ENCODE results near the gene MCC. TPM values are rescaled to one million over a fixed set of nuclear protein-coding genes. Genes with fewer than 3 reads are reported as not detected.

MCC gene
- total RNA-seq, 2 experiments from 2014 or later: 3.8 to 4.4 TPM

DNA sequence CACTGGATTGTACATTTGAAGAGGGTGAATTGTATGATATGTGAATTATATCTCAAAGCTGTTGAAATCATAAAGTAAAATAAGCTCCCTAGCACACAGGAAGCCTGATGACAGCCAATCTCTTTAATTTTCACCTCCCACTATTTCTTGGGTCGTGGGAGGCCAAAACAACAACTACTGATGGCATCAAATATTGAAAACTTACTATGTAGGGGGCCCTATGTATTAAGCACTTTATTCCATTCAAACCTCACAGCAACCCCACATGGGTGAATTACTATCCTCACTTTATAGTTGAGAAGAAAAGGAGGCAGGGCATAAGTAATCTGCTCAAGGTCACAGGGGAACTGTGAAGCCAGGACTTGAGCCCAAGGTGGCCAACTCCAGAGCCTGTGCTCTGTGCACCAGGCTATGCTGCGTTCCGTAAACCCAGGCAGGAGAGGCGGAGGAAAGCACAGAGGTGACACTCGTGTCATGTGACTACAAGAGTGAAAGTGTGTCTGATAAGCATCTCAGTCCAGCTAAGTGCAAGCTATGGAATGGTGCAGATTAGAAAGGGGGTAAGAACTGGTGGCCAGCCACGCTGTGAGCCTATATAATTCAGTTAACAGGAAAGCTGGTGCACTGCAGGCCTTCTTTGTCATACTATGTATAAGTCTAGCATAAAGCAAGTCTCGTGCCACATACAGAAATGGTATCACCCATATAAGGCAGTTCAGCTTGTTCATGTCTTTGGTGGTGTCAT lies 290.6 kb downstream of the MCC start:
- POLR2A ChIA-PET: no interaction called here
- Mint-ChIP-seq H3K4me3 (no peak overlapping the region), H3K4me1 (peaks cover 2% of the 10 kb centered on the region), H3K27me3 (peaks cover 2% of the 10 kb centered on the region), H3K27ac (no peak overlapping the region), H3K36me3 (no peaks in the 10 kb centered on the region), H3K9me3 (no peaks in the 10 kb centered on the region)
- ATAC-seq (ENCODE audit: low read depth) (no peak), DNase-seq (no peak)

DNA sequence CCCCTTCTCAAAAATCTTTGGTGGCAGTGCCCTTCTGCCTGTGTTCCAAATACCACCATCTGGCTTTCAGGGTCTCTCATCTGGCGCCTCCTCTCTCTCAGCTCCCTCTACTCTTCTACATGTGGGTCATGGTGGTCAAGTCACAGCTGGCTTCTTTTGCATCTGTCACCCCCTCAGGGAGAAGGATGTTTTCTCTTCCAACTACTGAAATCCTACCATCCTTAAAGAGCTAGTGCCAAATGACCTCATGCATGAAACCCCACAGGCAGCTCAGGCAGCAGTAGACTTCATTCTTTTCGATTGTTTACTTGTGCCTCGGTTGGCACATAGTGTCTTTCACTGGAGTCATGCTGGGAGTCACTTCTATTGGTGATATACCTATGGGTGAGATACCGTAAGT lies 292.5 kb downstream of the MCC start:
- ATAC-seq (ENCODE audit: low read depth): no peak
- no peak overlapping the region for H3K4me3 Mint-ChIP-seq

GRCh38 chr5:113195251-113195650 lies 293.0 kb downstream of the MCC start:
- H3K4me3 Mint-ChIP-seq: no peak overlapping the region
- no peak for DNase-seq
- H3K27ac Mint-ChIP-seq: no peak overlapping the region
- no peaks in the 10 kb centered on the region for H3K9me3 Mint-ChIP-seq
- ATAC-seq (ENCODE audit: low read depth): no peak
- POLR2A ChIA-PET: no interaction called here
- H3K36me3 Mint-ChIP-seq: no peaks in the 10 kb centered on the region
- peaks cover 2% of the 10 kb centered on the region for H3K4me1 Mint-ChIP-seq
- peaks cover 2% of the 10 kb centered on the region for H3K27me3 Mint-ChIP-seq

More for the DNA sequence above, 292.5 kb downstream of the MCC start:
- peaks cover 2% of the 10 kb centered on the region for H3K4me1 Mint-ChIP-seq
- H3K27ac Mint-ChIP-seq: no peak overlapping the region
- no peak for DNase-seq
- peaks cover 2% of the 10 kb centered on the region for H3K27me3 Mint-ChIP-seq
- no peaks in the 10 kb centered on the region for H3K36me3 Mint-ChIP-seq
- POLR2A ChIA-PET: no interaction called here
- no peaks in the 10 kb centered on the region for H3K9me3 Mint-ChIP-seq

DNA sequence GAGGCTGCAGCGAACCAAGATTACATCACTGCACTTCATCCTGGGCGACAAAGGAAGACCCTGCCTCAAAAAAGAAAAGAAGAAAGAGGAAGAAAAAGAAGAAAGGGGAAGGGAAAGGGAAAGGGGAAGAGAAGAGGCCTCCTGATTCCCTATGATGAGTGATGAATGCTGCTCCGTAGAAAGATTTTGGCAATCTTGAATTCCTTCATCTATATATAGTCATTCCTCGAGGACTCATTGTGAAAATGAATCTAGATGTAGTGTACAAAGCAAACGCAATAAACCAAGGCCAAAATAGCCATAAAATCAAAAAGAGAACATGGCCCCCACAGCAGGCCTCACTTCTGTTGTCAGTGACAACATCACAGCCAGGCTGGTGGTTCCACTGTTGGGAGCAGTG lies 293.7 kb downstream of the MCC start:
- peaks cover 2% of the 10 kb centered on the region for H3K4me1 Mint-ChIP-seq
- POLR2A ChIA-PET: no interaction called here
- H3K36me3 Mint-ChIP-seq: no peaks in the 10 kb centered on the region
- DNase-seq (no peak), ATAC-seq (ENCODE audit: low read depth) (no peak)
- H3K27ac Mint-ChIP-seq: no peak overlapping the region
- H3K4me3 Mint-ChIP-seq: no peak overlapping the region
- peaks cover 2% of the 10 kb centered on the region for H3K27me3 Mint-ChIP-seq
- no peaks in the 10 kb centered on the region for H3K9me3 Mint-ChIP-seq

- Mint-ChIP-seq H3K4me1 (peaks cover 2% of the 10 kb centered on the region), H3K36me3 (no peaks in the 10 kb centered on the region), H3K9me3 (no peaks in the 10 kb centered on the region), H3K27me3 (peaks cover 2% of the 10 kb centered on the region), H3K27ac (no peak overlapping the region), H3K4me3 (no peak overlapping the region)
- ATAC-seq (ENCODE audit: low read depth) (no peak), DNase-seq (no peak)
- POLR2A ChIA-PET: no interaction called here
Observed at GRCh38 chr5:113194125-113194524, 294.1 kb downstream of the MCC start.

GRCh38 chr5:113193311-113193978 lies 294.8 kb downstream of the MCC start:
- no peak overlapping the region for H3K27ac Mint-ChIP-seq

DNA sequence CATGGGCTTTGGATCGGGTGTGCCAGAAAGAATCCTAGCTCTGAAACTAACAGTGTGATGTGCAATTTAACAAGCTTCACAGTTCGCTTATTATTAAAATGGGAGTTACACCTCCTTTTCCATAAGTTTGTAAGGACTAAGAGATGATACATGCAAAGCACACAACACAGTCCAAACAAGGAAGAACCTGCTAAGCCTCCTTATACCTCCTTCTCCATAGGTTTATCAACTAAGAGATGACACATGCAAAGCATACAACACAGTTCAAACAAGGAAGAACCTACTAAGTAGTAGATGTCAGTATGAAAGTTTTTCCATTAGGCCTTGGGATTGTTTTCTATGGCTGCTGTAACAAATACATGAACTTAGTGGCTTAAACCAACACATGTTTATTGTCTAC lies 295.7 kb downstream of the MCC start:
- POLR2A ChIA-PET: no interaction called here
- DNase-seq (no peak), ATAC-seq (ENCODE audit: low read depth) (no peak)
- no peak overlapping the region for H3K4me3 Mint-ChIP-seq
- H3K27me3 Mint-ChIP-seq: peaks cover 5% of the 10 kb centered on the region
- H3K27ac Mint-ChIP-seq: no peak overlapping the region
- H3K36me3 Mint-ChIP-seq: no peaks in the 10 kb centered on the region
- H3K4me1 Mint-ChIP-seq: no peaks in the 10 kb centered on the region
- H3K9me3 Mint-ChIP-seq: no peaks in the 10 kb centered on the region

More at GRCh38 chr5:113193311-113193978, 294.8 kb downstream of the MCC start:
- H3K36me3 Mint-ChIP-seq: no peaks in the 10 kb centered on the region
- ATAC-seq (ENCODE audit: low read depth) (no peak), DNase-seq (no peak)
- peaks cover 2% of the 10 kb centered on the region for H3K4me1 Mint-ChIP-seq
- H3K4me3 Mint-ChIP-seq: no peak overlapping the region
- no peaks in the 10 kb centered on the region for H3K9me3 Mint-ChIP-seq
- POLR2A ChIA-PET: no interaction called here
- peaks cover 5% of the 10 kb centered on the region for H3K27me3 Mint-ChIP-seq

- Mint-ChIP-seq H3K4me3 (no peak overlapping the region), H3K4me1 (no peaks in the 10 kb centered on the region), H3K27me3 (peaks cover 3% of the 10 kb centered on the region), H3K9me3 (no peaks in the 10 kb centered on the region), H3K27ac (no peak overlapping the region), H3K36me3 (no peaks in the 10 kb centered on the region)
- POLR2A ChIA-PET: no interaction called here
- no peak for ATAC-seq (ENCODE audit: low read depth)
- no peak for DNase-seq
Observed at GRCh38 chr5:113190347-113190746, 297.9 kb downstream of the MCC start.

DNA sequence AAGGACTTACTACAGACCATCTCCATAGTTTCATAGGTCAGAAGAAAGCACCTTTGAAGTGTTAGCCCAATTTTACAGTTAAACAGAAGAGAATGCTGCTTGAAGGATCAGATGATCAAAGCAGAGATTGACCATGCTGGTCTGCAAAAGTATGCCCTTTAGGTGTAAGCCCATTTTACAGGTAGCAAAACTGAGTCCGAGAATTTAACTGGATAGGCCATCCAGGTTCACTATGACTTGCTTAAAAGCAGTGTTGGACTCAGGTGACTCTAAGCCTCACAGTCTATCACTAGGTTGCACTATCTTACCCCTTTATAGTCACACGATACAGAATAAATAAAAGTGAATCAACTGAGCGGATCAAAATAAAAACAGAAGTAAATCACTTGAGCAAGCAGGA lies 299.0 kb downstream of the MCC start:
- no peaks in the 10 kb centered on the region for H3K4me1 Mint-ChIP-seq
- no peaks in the 10 kb centered on the region for H3K9me3 Mint-ChIP-seq
- no peak overlapping the region for H3K27ac Mint-ChIP-seq
- ATAC-seq (ENCODE audit: low read depth) (no peak), DNase-seq (no peak)
- no peaks in the 10 kb centered on the region for H3K36me3 Mint-ChIP-seq
- no peak overlapping the region for H3K4me3 Mint-ChIP-seq
- POLR2A ChIA-PET: no interaction called here
- peaks cover 11% of the 10 kb centered on the region for H3K27me3 Mint-ChIP-seq

- ATAC-seq (ENCODE audit: low read depth) (no peak), DNase-seq (no peak)
- H3K36me3 Mint-ChIP-seq: no peaks in the 10 kb centered on the region
- no peaks in the 10 kb centered on the region for H3K9me3 Mint-ChIP-seq
- no peak overlapping the region for H3K4me3 Mint-ChIP-seq
- peaks cover 11% of the 10 kb centered on the region for H3K27me3 Mint-ChIP-seq
- H3K27ac Mint-ChIP-seq: no peak overlapping the region
- POLR2A ChIA-PET: no interaction called here
- no peaks in the 10 kb centered on the region for H3K4me1 Mint-ChIP-seq
Observed at GRCh38 chr5:113188436-113188835, 299.8 kb downstream of the MCC start.

- ATAC-seq (ENCODE audit: low read depth) (no peak), DNase-seq (no peak)
- H3K27ac Mint-ChIP-seq: no peak overlapping the region
- H3K36me3 Mint-ChIP-seq: no peaks in the 10 kb centered on the region
- H3K4me1 Mint-ChIP-seq: no peaks in the 10 kb centered on the region
- no peaks in the 10 kb centered on the region for H3K9me3 Mint-ChIP-seq
- H3K27me3 Mint-ChIP-seq: peaks cover 11% of the 10 kb centered on the region
- POLR2A ChIA-PET: no interaction called here
- no peak overlapping the region for H3K4me3 Mint-ChIP-seq
Observed at GRCh38 chr5:113187906-113188305, 300.3 kb downstream of the MCC start.

DNA sequence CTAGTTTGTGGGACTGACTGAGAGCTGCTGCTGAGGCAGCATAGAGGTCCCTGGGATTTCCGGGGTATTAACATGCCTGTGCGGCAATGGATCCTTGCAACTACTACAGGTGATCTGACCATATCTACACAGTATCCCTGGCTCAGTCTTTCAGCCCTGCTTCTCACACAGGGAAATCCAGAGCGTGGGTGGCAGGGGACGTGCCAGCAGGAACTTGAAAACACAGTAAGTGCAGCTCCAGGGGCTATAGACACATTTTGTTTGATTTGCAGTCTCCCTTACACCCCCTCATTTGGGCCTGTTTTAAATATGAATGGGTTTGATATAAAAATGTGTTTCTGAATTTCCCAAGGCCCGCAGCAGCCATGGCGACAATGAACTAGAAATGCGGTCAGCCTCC lies 302.2 kb downstream of the MCC start:
- H3K27ac Mint-ChIP-seq: no peak overlapping the region
- H3K36me3 Mint-ChIP-seq: no peaks in the 10 kb centered on the region
- POLR2A ChIA-PET: no interaction called here
- no peaks in the 10 kb centered on the region for H3K9me3 Mint-ChIP-seq
- peaks cover 11% of the 10 kb centered on the region for H3K27me3 Mint-ChIP-seq
- no peak overlapping the region for H3K4me3 Mint-ChIP-seq
- ATAC-seq (ENCODE audit: low read depth): no peak
- H3K4me1 Mint-ChIP-seq: peaks cover 8% of the 10 kb centered on the region
- no peak for DNase-seq

- H3K4me3 Mint-ChIP-seq: no peak overlapping the region
- H3K36me3 Mint-ChIP-seq: no peaks in the 10 kb centered on the region
- peaks cover 11% of the 10 kb centered on the region for H3K27me3 Mint-ChIP-seq
- DNase-seq: no peak
- no peak for ATAC-seq (ENCODE audit: low read depth)
- POLR2A ChIA-PET: no interaction called here
- peaks cover 8% of the 10 kb centered on the region for H3K4me1 Mint-ChIP-seq
- no peak overlapping the region for H3K27ac Mint-ChIP-seq
- H3K9me3 Mint-ChIP-seq: no peaks in the 10 kb centered on the region
Observed at GRCh38 chr5:113183694-113184093, 304.6 kb downstream of the MCC start.

- Mint-ChIP-seq H3K4me3 (no peak overlapping the region), H3K27me3 (peaks cover 11% of the 10 kb centered on the region), H3K9me3 (no peaks in the 10 kb centered on the region), H3K4me1 (peaks cover 8% of the 10 kb centered on the region), H3K36me3 (no peaks in the 10 kb centered on the region), H3K27ac (no peak overlapping the region)
- ATAC-seq (ENCODE audit: low read depth): no peak
- DNase-seq: no peak
- POLR2A ChIA-PET: no interaction called here
Observed at GRCh38 chr5:113182658-113183344, 305.5 kb downstream of the MCC start.

Measured in activated naive CD8-positive, alpha-beta T cell treated with anti-CD3 and anti-CD28 coated beads, Interleukin-2, amount 10 ng/mL, durations not matched to agents 7 days and 5 days (primary cell).